Gastrocnemius medialis (tissue), 4 donors: ENCODE measurements around the gene NPAS2.

Experiments
- CTCF ChIP-seq, 5 experiments: fragments of 450-650 bp in 3 of 5; fragments of 200-600 bp in 2 of 5; sonication (generic) in 2 of 5; IDR thresholded peaks in 4 of 5; conservative IDR thresholded peaks in 1 of 5; 1 replicate in 4 of 5; 2 replicates in 1 of 5; pipeline ENCODE4 v1.5.1; 2016 to 2019; ENCODE audit warnings: antibody characterized with exemption in 5 of 5, mild to moderate bottlenecking in 3 of 5, moderate library complexity in 3 of 5
- POLR2A ChIP-seq, 2 donors: fragments of 450-650 bp; IDR thresholded peaks; one replicate each; pipeline ENCODE4 v1.6.1; 2017; ENCODE audit warnings: antibody characterized with exemption in 2 of 2, mild to moderate bottlenecking in 2 of 2, moderate library complexity in 2 of 2

GRCh38 chr2:101040761-101041160, 220.8 kb downstream of the NPAS2 start:
- TF ChIP-seq CTCF (IDR thresholded peaks at IDR 0.05 in 4 of 5, conservative IDR thresholded peaks at IDR 0.05 in 1 of 5) (no peak), POLR2A (IDR thresholded peaks at IDR 0.05) (no peak)
